Trophoblast cell (in vitro differentiated cells and primary cell): Measurements from ENCODE around the gene ACTMAP.
A peak's percentile ranks its signal among the peaks of the same experiment; 100 is the strongest.
"Not testable (repeated sequence)": the region's sequence is repeated elsewhere in the genome, so short reads cannot be mapped to it uniquely, and the experiment has no call there.

Source experiments
- DNase-seq, 2 donors: peaks; one replicate each; pipeline ENCODE4 v3.0.0-alpha.2; 2016
- H2AFZ ChIP-seq: 2 replicates; pipeline ENCODE4 v1.6.1; 2013; ENCODE audit warnings: low read length, moderate library complexity, mild to moderate bottlenecking; ENCODE audit not compliant: insufficient read depth, poor library complexity
- H2AK5ac ChIP-seq: 2 replicates; pipeline ENCODE4 v1.6.1; 2013; ENCODE audit warnings: mild to moderate bottlenecking, low read length
- H2BK120ac ChIP-seq: 2 replicates; pipeline ENCODE4 v1.6.1; 2013; ENCODE audit warnings: low read length, mild to moderate bottlenecking, moderate library complexity; ENCODE audit not compliant: insufficient read depth, poor library complexity
- H2BK12ac ChIP-seq: 2 replicates; pipeline ENCODE4 v1.6.1; 2013; ENCODE audit warnings: mild to moderate bottlenecking, low read length, moderate library complexity
- H2BK5ac ChIP-seq: 2 replicates; pipeline ENCODE4 v1.6.1; 2013; ENCODE audit warnings: low read length, low read depth, moderate library complexity, mild to moderate bottlenecking; ENCODE audit not compliant: poor library complexity
- H3K14ac ChIP-seq: 2 replicates; pipeline ENCODE4 v1.6.1; 2013; ENCODE audit warnings: mild to moderate bottlenecking, low read length
- H3K18ac ChIP-seq: 2 replicates; pipeline ENCODE4 v1.6.1; 2013; ENCODE audit warnings: mild to moderate bottlenecking, low read length
- H3K23ac ChIP-seq: 2 replicates; pipeline ENCODE4 v1.6.1; 2013; ENCODE audit warnings: low read length
- H3K27ac ChIP-seq: 2 replicates; pipeline ENCODE4 v1.5.1; 2013; ENCODE audit warnings: low read depth, mild to moderate bottlenecking, inconsistent platforms, low read length, moderate library complexity
- H3K27me3 ChIP-seq: 2 replicates; pipeline ENCODE4 v1.6.1; 2013; ENCODE audit warnings: inconsistent platforms, mild to moderate bottlenecking, low read length, moderate library complexity; ENCODE audit not compliant: insufficient read depth
- H3K36me3 ChIP-seq, 2 experiments: 1 replicate in 1 of 2; 2 replicates in 1 of 2; pipeline ENCODE4 v1.6.1; 2013; ENCODE audit warnings: low read length in 2 of 2, mild to moderate bottlenecking in 2 of 2, moderate library complexity in 1 of 2; ENCODE audit not compliant: insufficient read depth in 2 of 2, control insufficient read depth in 1 of 2
- H3K4ac ChIP-seq: 2 replicates; pipeline ENCODE4 v1.6.1; 2013; ENCODE audit warnings: low read depth, mild to moderate bottlenecking, low read length, moderate library complexity
- H3K4me1 ChIP-seq, 2 experiments: 1 replicate in 1 of 2; 2 replicates in 1 of 2; pipeline ENCODE4 v1.6.1; 2013; ENCODE audit warnings: low read length in 2 of 2, mild to moderate bottlenecking in 2 of 2, moderate library complexity in 1 of 2; ENCODE audit not compliant: insufficient read depth in 2 of 2, control insufficient read depth in 1 of 2
- H3K4me2 ChIP-seq: 2 replicates; pipeline ENCODE4 v1.6.1; 2013; ENCODE audit warnings: inconsistent platforms, mild to moderate bottlenecking, low read length, moderate library complexity
- H3K4me3 ChIP-seq: 2 replicates; pipeline ENCODE4 v1.5.1; 2013; ENCODE audit warnings: mild to moderate bottlenecking, low read depth, low read length, inconsistent platforms
- H3K79me1 ChIP-seq: one replicate; pipeline ENCODE4 v1.6.1; 2013; ENCODE audit warnings: low read length
- H3K79me2 ChIP-seq: 2 replicates; pipeline ENCODE4 v1.6.1; 2013; ENCODE audit warnings: low read length, mild to moderate bottlenecking; ENCODE audit not compliant: control insufficient read depth, insufficient read depth, poor library complexity
- H3K9ac ChIP-seq: 2 replicates; pipeline ENCODE4 v1.6.1; 2013; ENCODE audit warnings: mild to moderate bottlenecking, low read length
- H3K9me3 ChIP-seq: 2 replicates; pipeline ENCODE4 v1.6.1; 2013; ENCODE audit warnings: low read depth, mild to moderate bottlenecking, control low read depth, inconsistent platforms, low read length; ENCODE audit not compliant: insufficient read depth
- H4K12ac ChIP-seq: 2 replicates; pipeline ENCODE4 v1.6.1; 2013; ENCODE audit warnings: low read depth, mild to moderate bottlenecking, low read length, moderate library complexity
- H4K8ac ChIP-seq: 2 replicates; pipeline ENCODE4 v1.6.1; 2013; ENCODE audit warnings: low read depth, mild to moderate bottlenecking, low read length, moderate library complexity
- H4K91ac ChIP-seq: one replicate; pipeline ENCODE4 v1.6.1; 2013; ENCODE audit warnings: low read depth, mild to moderate bottlenecking, low read length, moderate library complexity
- WGBS: extraction: QIAGEN DNeasy Blood & Tissue Kit; methylation state at CpG from one replicate; pipeline ENCODE4 v1.1.7; 2013; ENCODE audit warnings: missing lambda C conversion rate; ENCODE audit not compliant: insufficient read length, insufficient coverage; ENCODE audit errors: extremely low coverage; 5-methylcytosine and 5-hydroxymethylcytosine counted together

The ACTMAP gene

GRCh38 chr19:40774916-40775631 lies 24.8 kb upstream of the ACTMAP start, which contains the start of gene MIA:
TSS of gene MIA (plus strand) at chr19:40775521. CDS start at chr19:40775543, 22 bp downstream.
- H3K9me3 ChIP-seq, result no peaks in the 10 kb centered on the region

GRCh38 chr19:40771101-40771862 lies 21.0 kb upstream of the ACTMAP start:
- not testable (repeated sequence) for H3K36me3 ChIP-seq, H2BK120ac ChIP-seq, H3K18ac ChIP-seq, H3K27ac ChIP-seq, H3K4me3 ChIP-seq, H3K9ac ChIP-seq, H3K4me2 ChIP-seq, H3K23ac ChIP-seq, H2AFZ ChIP-seq, H4K12ac ChIP-seq, H3K4ac ChIP-seq, H3K79me2 ChIP-seq, DNase-seq, H4K8ac ChIP-seq, H4K91ac ChIP-seq, H2AK5ac ChIP-seq, H3K27me3 ChIP-seq, H3K9me3 ChIP-seq, H3K79me1 ChIP-seq, H3K14ac ChIP-seq, H2BK5ac ChIP-seq, H2BK12ac ChIP-seq
- peaks cover 7 to 10% of the 10 kb centered on the region in 2 experiments for H3K4me1 ChIP-seq
- no CpG with 5 or more reads among the region's 10 CpGs for WGBS

More at GRCh38 chr19:40774916-40775631, 24.8 kb upstream of the ACTMAP start, which contains the start of gene MIA:
- WGBS, result no CpG with 5 or more reads among the region's 9 CpGs
- Histone ChIP-seq H2BK120ac (peak within 1 kb of the TSS; percentile 66), H3K79me1 (peaks cover 19% of the 10 kb centered on the region), H3K23ac (no peak within 1 kb of the TSS), H3K4me2 (peak within 1 kb of the TSS; percentile 11), H3K4me1 (peaks cover 12 to 16% of the 10 kb centered on the region in 2 experiments), H2AFZ (no peak within 1 kb of the TSS), H3K4ac (no peak within 1 kb of the TSS), H4K12ac (no peak within 1 kb of the TSS), H3K27ac (peak within 1 kb of the TSS; percentile 38), H2AK5ac (peak within 1 kb of the TSS; percentile 4), H3K14ac (peak within 1 kb of the TSS; percentile 3), H3K79me2 (peaks cover 2% of the 10 kb centered on the region), H3K9ac (no peak within 1 kb of the TSS), H4K91ac (peak within 1 kb of the TSS; percentile 30), H2BK5ac (peak within 1 kb of the TSS; percentile 12), H3K36me3 (no peaks in the 10 kb centered on the region), H3K27me3 (no peaks in the 10 kb centered on the region), H3K18ac (no peak within 1 kb of the TSS), H3K4me3 (no peak within 1 kb of the TSS), H2BK12ac (peak within 1 kb of the TSS; percentile 25), H4K8ac (peak within 1 kb of the TSS; percentile 21)
- no peak for DNase-seq

GRCh38 chr19:40768869-40769268 lies 18.6 kb upstream of the ACTMAP start:
- H4K91ac ChIP-seq, result no peak overlapping the region
- no peak overlapping the region for H2BK12ac ChIP-seq
- H3K27me3 ChIP-seq, result no peaks in the 10 kb centered on the region
- DNase-seq, result no peak
- no peak overlapping the region for H2AFZ ChIP-seq
- no peak overlapping the region for H3K9ac ChIP-seq
- H3K79me1 ChIP-seq, result peaks cover under 1% of the 10 kb centered on the region
- no peak overlapping the region for H4K12ac ChIP-seq
- no peak overlapping the region for H3K23ac ChIP-seq
- no peaks in the 10 kb centered on the region for H3K79me2 ChIP-seq
- H2BK120ac ChIP-seq, result no peak overlapping the region
- WGBS, result no CpG with 5 or more reads among the region's 5 CpGs
- no peak overlapping the region for H3K4me3 ChIP-seq
- no peak overlapping the region for H2BK5ac ChIP-seq
- H2AK5ac ChIP-seq, result no peak overlapping the region
- peaks cover 23 to 27% of the 10 kb centered on the region in 2 experiments for H3K36me3 ChIP-seq
- no peak overlapping the region for H3K4me2 ChIP-seq
- no peak overlapping the region for H3K27ac ChIP-seq
- no peak overlapping the region for H3K14ac ChIP-seq
- no peak overlapping the region for H3K18ac ChIP-seq
- H3K4ac ChIP-seq, result no peak overlapping the region
- H3K4me1 ChIP-seq, result no peaks in the 10 kb centered on the region
- no peaks in the 10 kb centered on the region for H3K9me3 ChIP-seq
- H4K8ac ChIP-seq, result no peak overlapping the region

- WGBS, result no CpG with 5 or more reads among the region's 13 CpGs
- not testable (repeated sequence) for H3K14ac ChIP-seq, H3K79me1 ChIP-seq, H3K79me2 ChIP-seq, DNase-seq, H3K27ac ChIP-seq, H3K4me3 ChIP-seq, H3K4ac ChIP-seq, H3K9ac ChIP-seq, H3K27me3 ChIP-seq, H3K4me2 ChIP-seq, H2BK12ac ChIP-seq, H2BK120ac ChIP-seq, H3K23ac ChIP-seq, H4K91ac ChIP-seq, H2AK5ac ChIP-seq, H3K18ac ChIP-seq, H4K12ac ChIP-seq, H4K8ac ChIP-seq, H3K9me3 ChIP-seq, H3K4me1 ChIP-seq, H2AFZ ChIP-seq, H2BK5ac ChIP-seq
- H3K36me3 ChIP-seq, result peaks cover 47 to 51% of the 10 kb centered on the region in 2 experiments
Observed at GRCh38 chr19:40766385-40766784, 16.1 kb upstream of the ACTMAP start.
